Neutrophil (primary cell): ENCODE measurements around the gene BRD7.

Experiments
- H3K27ac ChIP-seq: fragments of 200-600 bp; sonication (generic); 2 replicates; pipeline ENCODE4 v1.5.1; 2016; ENCODE audit warnings: mild to moderate bottlenecking, moderate library complexity
- H3K27me3 ChIP-seq: fragments of 200-600 bp; sonication (generic); 2 replicates; pipeline ENCODE4 v1.6.0; 2016; ENCODE audit warnings: mild to moderate bottlenecking
- H3K36me3 ChIP-seq: fragments of 200-600 bp; sonication (generic); 2 replicates; pipeline ENCODE4 v1.5.1; 2017
- H3K4me1 ChIP-seq, 2 experiments: fragments of 200-600 bp in 1 of 2; sonication (generic) in 1 of 2; 1 replicate in 1 of 2; 2 replicates in 1 of 2; pipeline versions ENCODE4 v1.5.1 to v1.6.1; 2013 to 2016; ENCODE audit warnings: low read depth in 1 of 2, low read length in 1 of 2, mild to moderate bottlenecking in 1 of 2, moderate library complexity in 1 of 2; ENCODE audit not compliant: control insufficient read depth in 1 of 2, insufficient read depth in 1 of 2
- H3K4me3 ChIP-seq, 2 experiments: fragments of 200-600 bp in 1 of 2; sonication (generic) in 1 of 2; 1 replicate in 1 of 2; 2 replicates in 1 of 2; pipeline ENCODE4 v1.5.1; 2013 to 2016; ENCODE audit warnings: low read depth in 1 of 2, low read length in 1 of 2, mild to moderate bottlenecking in 1 of 2, moderate library complexity in 1 of 2
- H3K9me3 ChIP-seq: fragments of 200-600 bp; sonication (generic); 2 replicates; pipeline ENCODE4 v1.5.1; 2016
- CTCF ChIP-seq: fragments of 200-600 bp; sonication (generic); IDR thresholded peaks from 2 replicates; pipeline ENCODE4 v1.5.1; 2016; ENCODE audit warnings: antibody characterized with exemption

The BRD7 gene

GRCh38 chr16:50316102-50316847 is 52.5 kb downstream of the BRD7 start:
- Histone ChIP-seq H3K4me1 (peaks cover 0 to 7% of the 10 kb centered on the region in 2 experiments), H3K27ac (no peak overlapping the region), H3K9me3 (no peaks in the 10 kb centered on the region), H3K4me3 (no peak overlapping the region), H3K27me3 (no peaks in the 10 kb centered on the region), H3K36me3 (peaks cover 100% of the 10 kb centered on the region)
- TF ChIP-seq CTCF = no peak

- no peaks in the 10 kb centered on the region for H3K27me3 ChIP-seq
- H3K4me3 ChIP-seq = no peak overlapping the region
- peak overlapping the region; percentile 68 for H3K27ac ChIP-seq
- peaks cover 0 to 7% of the 10 kb centered on the region in 2 experiments for H3K4me1 ChIP-seq
- H3K36me3 ChIP-seq = peaks cover 100% of the 10 kb centered on the region
- H3K9me3 ChIP-seq = no peaks in the 10 kb centered on the region
- TF ChIP-seq CTCF = no peak
Measured at GRCh38 chr16:50315346-50315997, 53.3 kb downstream of the BRD7 start.

- Histone ChIP-seq H3K4me1 (peaks cover 0 to 7% of the 10 kb centered on the region in 2 experiments), H3K27me3 (no peaks in the 10 kb centered on the region), H3K4me3 (no peak overlapping the region), H3K36me3 (peaks cover 100% of the 10 kb centered on the region), H3K9me3 (no peaks in the 10 kb centered on the region), H3K27ac (peak overlapping the region; percentile 68)
- no peak for TF ChIP-seq CTCF
Measured at GRCh38 chr16:50314665-50315064, 54.1 kb downstream of the BRD7 start.

GRCh38 chr16:50313596-50314478 is 55.0 kb downstream of the BRD7 start:
- peaks cover 0 to 7% of the 10 kb centered on the region in 2 experiments for H3K4me1 ChIP-seq
- H3K36me3 ChIP-seq = peaks cover 100% of the 10 kb centered on the region
- H3K9me3 ChIP-seq = no peaks in the 10 kb centered on the region
- H3K4me3 ChIP-seq = no peak overlapping the region
- H3K27me3 ChIP-seq = no peaks in the 10 kb centered on the region
- TF ChIP-seq CTCF = no peak
- H3K27ac ChIP-seq = peak overlapping the region; percentile 68

- H3K9me3 ChIP-seq = no peaks in the 10 kb centered on the region
- no peak overlapping the region for H3K27ac ChIP-seq
- H3K27me3 ChIP-seq = no peaks in the 10 kb centered on the region
- H3K36me3 ChIP-seq = peaks cover 99% of the 10 kb centered on the region
- H3K4me1 ChIP-seq = peaks cover 0 to 7% of the 10 kb centered on the region in 2 experiments
- H3K4me3 ChIP-seq = no peak overlapping the region
- no peak for TF ChIP-seq CTCF
Measured at GRCh38 chr16:50311891-50312501, 56.8 kb downstream of the BRD7 start.
